Lung (tissue), 12 donors: ENCODE data around the gene DCHS2. TPM values are rescaled to one million over a fixed set of nuclear protein-coding genes. Genes with fewer than 3 reads are reported as not detected.

ENCODE experiments used
- ATAC-seq: fragments of 200-7000 bp; cut with Tn5 transposase; one replicate; pipeline ENCODE4 v1.9.1; 2020; ENCODE audit warnings: moderate number of reproducible peaks; ENCODE audit not compliant: insufficient read depth, low FRiP score
- DNase-seq, 3 donors: peaks; one replicate each; pipeline ENCODE4 v3.0.0-alpha.2; 2013 to 2017
- H3K27ac ChIP-seq, 2 donors: one replicate each; pipeline ENCODE4 v1.5.1; 2013; ENCODE audit warnings: mild to moderate bottlenecking in 2 of 2, moderate library complexity in 2 of 2, control low read depth in 1 of 2, inconsistent platforms in 1 of 2, low read depth in 1 of 2, low read length in 1 of 2
- H3K27me3 ChIP-seq, 3 donors: one replicate each; pipeline ENCODE4 v1.5.1; 2013; ENCODE audit warnings: low read length in 2 of 3; ENCODE audit not compliant: control insufficient read depth in 3 of 3, insufficient read depth in 3 of 3
- H3K36me3 ChIP-seq, 4 donors: one replicate each; pipeline ENCODE4 v1.5.1; 2013; ENCODE audit warnings: low read length in 4 of 4, mild to moderate bottlenecking in 1 of 4, moderate library complexity in 1 of 4; ENCODE audit not compliant: control insufficient read depth in 4 of 4, insufficient read depth in 4 of 4
- H3K4me1 ChIP-seq, 5 donors: one replicate each; pipeline ENCODE4 v1.5.1; 2013; ENCODE audit warnings: low read length in 5 of 5, mild to moderate bottlenecking in 2 of 5, moderate library complexity in 1 of 5; ENCODE audit not compliant: control insufficient read depth in 5 of 5, insufficient read depth in 5 of 5
- H3K4me3 ChIP-seq: one replicate; pipeline ENCODE4 v1.5.1; 2013; ENCODE audit warnings: mild to moderate bottlenecking, control low read depth, moderate library complexity
- H3K9ac ChIP-seq, 2 donors: one replicate each; pipeline ENCODE4 v1.5.1; 2013; ENCODE audit warnings: low read length in 2 of 2, control low read depth in 1 of 2; ENCODE audit not compliant: insufficient read depth in 1 of 2
- H3K9me3 ChIP-seq, 4 donors: one replicate each; pipeline ENCODE4 v1.5.1; 2013; ENCODE audit warnings: low read length in 3 of 4, mild to moderate bottlenecking in 1 of 4, moderate library complexity in 1 of 4; ENCODE audit not compliant: control insufficient read depth in 4 of 4, insufficient read depth in 3 of 4
- CTCF ChIP-seq: IDR thresholded peaks from 2 replicates; pipeline ENCODE4 v1.5.1; 2012; ENCODE audit warnings: mild to moderate bottlenecking; ENCODE audit errors: control extremely low read depth, extremely low read depth
- WGBS, 2 donors: extraction: QIAGEN DNeasy Blood & Tissue Kit; methylation state at CpG; one replicate each; pipeline ENCODE4 v1.1.7; 2013; 5-methylcytosine and 5-hydroxymethylcytosine counted together
- polyA plus RNA-seq, 2 donors: library from polyadenylated mRNA; stranded (reverse); fragments of 200-250 nt; gene quantifications; one replicate each; pipeline ENCODE4 v1.2.1, GENCODE V29; 2013
- total RNA-seq, 2 donors: library from RNA; depleted of rRNA in 1 of 2; stranded (reverse); fragments of >200 nt in 1 of 2; gene quantifications; one replicate each; pipeline ENCODE4 v1.2.1, GENCODE V29; 2014 to 2021
- donor health status: control.
- donor health status: control.
- donor health status: Bipolar disorder and iron deficiency.
- donor health status: healthy.
- donor health status: DM: yes; HTN: yes; CAD: no.

The DCHS2 gene
- total and polyA plus RNA-seq, 4 donors: 0.02 to 13.4 (median 0.53) TPM

- no peak for TF ChIP-seq CTCF
- ATAC-seq (no peak), DNase-seq (no peak)
- no peaks in the 10 kb centered on the region for H3K27me3 ChIP-seq
- H3K9ac ChIP-seq: no peak overlapping the region
- H3K9me3 ChIP-seq: peaks cover 0 to 4% (median 2%) of the 10 kb centered on the region in 4 donors
- no peaks in the 10 kb centered on the region for H3K36me3 ChIP-seq
- 73 to 77% methylated on average over 4 of the region's 4 CpGs for WGBS, 2 donors
- H3K4me1 ChIP-seq: peaks cover 0 to 21% (median 3%) of the 10 kb centered on the region in 5 donors
- H3K4me3 ChIP-seq: no peak overlapping the region
- no peak overlapping the region for H3K27ac ChIP-seq
Measured at GRCh38 chr4:154415313-154415712, 76.3 kb downstream of the DCHS2 start.

GRCh38 chr4:154414796-154415195 is 76.8 kb downstream of the DCHS2 start:
- Histone ChIP-seq H3K36me3 (no peaks in the 10 kb centered on the region), H3K4me1 (peaks cover 0 to 21% (median 3%) of the 10 kb centered on the region in 5 donors), H3K27me3 (no peaks in the 10 kb centered on the region), H3K27ac (no peak overlapping the region), H3K4me3 (no peak overlapping the region), H3K9me3 (peaks cover 0 to 4% (median 2%) of the 10 kb centered on the region in 4 donors), H3K9ac (no peak overlapping the region)
- no peak for TF ChIP-seq CTCF
- WGBS, 2 donors: 92% methylated on average over 3 of the region's 3 CpGs
- no peak for DNase-seq
- ATAC-seq: no peak

GRCh38 chr4:154414371-154414770 is 77.2 kb downstream of the DCHS2 start:
- Histone ChIP-seq H3K27ac (no peak overlapping the region), H3K4me1 (peaks cover 0 to 21% (median 3%) of the 10 kb centered on the region in 5 donors), H3K27me3 (no peaks in the 10 kb centered on the region), H3K9me3 (peaks cover 0 to 4% (median 2%) of the 10 kb centered on the region in 4 donors), H3K9ac (no peak overlapping the region), H3K36me3 (no peaks in the 10 kb centered on the region), H3K4me3 (no peak overlapping the region)
- TF ChIP-seq CTCF: no peak
- ATAC-seq (no peak), DNase-seq (peak in 2 of 3 donors; percentile 11 to 19)
- 80 to 87% methylated on average over 2 of the region's 2 CpGs for WGBS, 2 donors

GRCh38 chr4:154407443-154407842 is 84.2 kb downstream of the DCHS2 start:
- Histone ChIP-seq H3K27ac (no peak overlapping the region), H3K4me3 (no peak overlapping the region), H3K27me3 (no peaks in the 10 kb centered on the region), H3K9me3 (peaks cover 1 to 4% (median 3%) of the 10 kb centered on the region in 4 donors), H3K36me3 (no peaks in the 10 kb centered on the region), H3K9ac (no peak overlapping the region), H3K4me1 (peaks cover 0 to 1% (median 0%) of the 10 kb centered on the region in 5 donors)
- ATAC-seq (no peak), DNase-seq (no peak)
- no peak for TF ChIP-seq CTCF
